T-helper 2 cell (primary cell): ENCODE data around the gene TCF12.
"Not testable (repeated sequence)": the region's sequence is repeated elsewhere in the genome, so short reads cannot be mapped to it uniquely, and the experiment has no call there.

Experiments
- DNase-seq, 5 experiments: peaks; one replicate each; pipeline versions ENCODE4 v3.0.0 to v3.0.0-alpha.2; 2012 to 2022

TCF12 gene

GRCh38 chr15:56980473-56980872 is 62.0 kb downstream of the TCF12 start:
- DNase-seq = no peak

- no peak for DNase-seq
These were observed 62.7 kb downstream of the TCF12 start for GRCh38 chr15:56981160-56981559.

- no peak for DNase-seq
These were observed 64.5 kb downstream of the TCF12 start for GRCh38 chr15:56982987-56983386.

GRCh38 chr15:56984681-56985481 is 66.4 kb downstream of the TCF12 start:
- no peak for DNase-seq

- no peak for DNase-seq
These were observed 67.4 kb downstream of the TCF12 start for GRCh38 chr15:56985856-56986255.

- DNase-seq = no peak
These were observed 68.8 kb downstream of the TCF12 start for GRCh38 chr15:56987286-56987685.

- no peak for DNase-seq
These were observed 69.8 kb downstream of the TCF12 start for GRCh38 chr15:56988219-56988618.

GRCh38 chr15:56989411-56989924 is 71.0 kb downstream of the TCF12 start:
- DNase-seq = no peak

- no peak for DNase-seq
These were observed 72.6 kb downstream of the TCF12 start for GRCh38 chr15:56991017-56991416.

- DNase-seq = no peak
These were observed 74.3 kb downstream of the TCF12 start for GRCh38 chr15:56992725-56993124.

GRCh38 chr15:56994280-56994679 is 75.8 kb downstream of the TCF12 start:
- no peak for DNase-seq

- DNase-seq = no peak
These were observed 77.6 kb downstream of the TCF12 start for GRCh38 chr15:56996093-56996492.

GRCh38 chr15:56996746-56997470 is 78.5 kb downstream of the TCF12 start:
- DNase-seq = no peak

GRCh38 chr15:57003418-57003817 is 85.0 kb downstream of the TCF12 start:
- DNase-seq = no peak

- DNase-seq = no peak
These were observed 86.8 kb downstream of the TCF12 start for GRCh38 chr15:57005244-57005643.

- not testable (repeated sequence) for DNase-seq
These were observed 89.4 kb downstream of the TCF12 start for GRCh38 chr15:57007797-57008196.

GRCh38 chr15:57010724-57011123 is 92.3 kb downstream of the TCF12 start:
- DNase-seq = no peak

- no peak for DNase-seq
These were observed 94.1 kb downstream of the TCF12 start for GRCh38 chr15:57012556-57012955.

GRCh38 chr15:57014896-57015295 is 96.5 kb downstream of the TCF12 start:
- DNase-seq = not testable (repeated sequence)

GRCh38 chr15:57015360-57015759 is 96.9 kb downstream of the TCF12 start:
- no peak for DNase-seq

- no peak for DNase-seq
These were observed 97.5 kb downstream of the TCF12 start for GRCh38 chr15:57015897-57016296.

- DNase-seq = peak in 1 of 5 experiments; percentile 44
These were observed 98.6 kb downstream of the TCF12 start for GRCh38 chr15:57017024-57017423.

GRCh38 chr15:57018151-57018550 is 99.7 kb downstream of the TCF12 start:
- DNase-seq = no peak
